ENCODE measurements around the gene CPD.

DNA sequence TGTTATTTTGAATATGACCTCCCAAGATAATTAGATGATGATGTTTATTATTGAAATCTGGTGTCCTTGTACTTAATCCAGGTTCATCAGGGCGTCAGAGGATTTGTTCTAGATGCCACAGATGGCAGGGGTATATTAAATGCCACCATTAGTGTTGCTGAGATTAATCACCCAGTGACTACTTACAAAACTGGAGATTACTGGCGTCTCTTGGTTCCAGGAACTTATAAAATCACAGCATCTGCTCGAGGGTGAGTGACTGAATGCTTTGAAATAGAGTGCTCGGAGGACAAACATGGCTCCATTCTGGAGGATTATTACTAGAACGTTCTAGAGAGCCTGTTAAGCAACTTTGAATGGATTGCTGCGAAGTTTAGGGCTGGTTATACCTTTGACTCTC is 65.0 kb downstream of the CPD start:
- no peak for TF ChIP-seq POLR2AphosphoS5 (IDR thresholded peaks at IDR 0.05; ENCODE audit: low read depth, low read length)
- TF ChIP-seq POLR2A (IDR thresholded peaks at IDR 0.05; ENCODE audit: low read depth, low read length), result no peak
- no peak for TF ChIP-seq SPI1 (IDR thresholded peaks at IDR 0.05; ENCODE audit: low read depth, low read length)
- no peak for TF ChIP-seq TAF1 (IDR thresholded peaks at IDR 0.05; ENCODE audit: low read depth, low read length)
- TF ChIP-seq PAX5 (IDR thresholded peaks at IDR 0.05; ENCODE audit: insufficient read depth, low read length, severe bottlenecking), result no peak
